GM20431 (cell line): ENCODE results near the gene FCRL4.
"Not testable (repeated sequence)": the region's sequence is repeated elsewhere in the genome, so short reads cannot be mapped to it uniquely, and the experiment has no call there.

Experiments used
- in situ Hi-C: fragments of 300-500 bp; cut with MseI, MboI; formaldehyde crosslinking; loops from one replicate; pipeline ENCODE4 v1.15.0; 2020; ENCODE audit warnings: low sequenced_read_pairs; ENCODE audit not compliant: unreplicated experiment

FCRL4 gene

DNA sequence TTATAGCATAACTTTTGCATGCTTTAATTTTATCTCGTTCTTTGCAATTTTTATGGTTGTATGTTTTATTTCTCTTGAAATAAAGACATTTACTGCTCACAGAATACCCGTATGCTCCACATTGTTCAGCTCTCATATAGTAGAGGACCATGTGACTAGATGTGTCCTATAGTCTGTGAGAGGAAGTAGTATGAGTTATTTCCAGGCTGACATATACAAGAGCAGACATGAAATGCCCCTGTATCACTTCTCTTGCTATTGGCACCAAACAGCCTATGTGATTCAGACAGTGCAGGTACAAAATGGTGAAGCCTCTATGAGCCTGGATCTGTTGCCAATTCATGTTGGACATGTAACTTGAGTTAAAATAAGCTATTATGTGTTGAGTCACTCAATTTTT, 39.8 kb downstream of the FCRL4 start:
- in situ Hi-C loops, result no loop called here

DNA sequence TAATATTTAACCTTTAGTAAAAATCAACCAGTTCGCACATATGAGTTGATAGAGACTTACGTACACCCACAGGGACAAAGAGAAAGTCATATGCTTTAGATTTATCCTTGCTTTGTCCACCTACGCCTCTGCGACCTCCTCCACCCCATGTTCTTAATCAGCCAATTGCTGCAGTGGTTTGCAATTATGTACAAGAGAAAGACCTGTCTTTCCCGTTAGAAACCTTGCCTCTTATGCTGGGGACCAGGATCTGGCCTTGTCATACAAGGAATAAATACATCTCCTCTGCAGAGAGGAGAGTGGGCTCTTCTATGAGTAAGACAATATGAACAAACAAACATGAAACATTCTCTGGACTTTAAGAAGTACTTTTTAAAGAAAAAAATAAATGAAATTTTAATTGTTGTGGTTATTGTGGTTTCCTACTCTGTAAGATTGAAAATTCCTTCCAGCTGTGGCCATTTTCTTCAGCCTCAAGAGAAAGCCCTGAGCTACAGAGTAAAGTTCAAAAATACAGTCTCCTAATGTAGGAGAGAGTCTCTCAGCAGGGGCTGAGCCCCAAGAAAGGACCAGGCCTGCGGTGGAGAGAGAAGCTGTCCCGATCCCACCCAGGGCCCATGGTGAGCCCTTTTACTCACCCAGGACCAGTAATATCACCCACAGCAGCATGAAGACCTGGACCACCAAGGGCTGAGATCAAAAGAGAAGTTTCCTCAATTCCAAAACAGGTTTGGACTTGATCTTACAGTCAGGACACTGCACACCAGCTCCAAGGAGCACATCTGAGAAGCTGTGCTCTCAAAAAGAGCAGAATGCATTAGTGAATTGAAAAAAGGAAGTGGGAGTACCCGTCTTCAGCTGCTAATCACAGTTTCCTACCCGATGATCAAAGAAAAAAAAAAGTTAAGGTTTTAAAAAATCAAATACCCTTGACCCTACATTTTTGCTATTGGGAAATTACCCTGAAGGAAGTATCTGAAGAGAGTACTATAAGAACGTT, 45.9 kb downstream of the FCRL4 start, which contains the start of gene FCRL5:
TSS of gene FCRL5 (minus strand) at position 822 of the 1,000 bp plus-strand sequence. CDS start at position 669, 153 bp downstream.
- in situ Hi-C loops, result no loop called here

DNA sequence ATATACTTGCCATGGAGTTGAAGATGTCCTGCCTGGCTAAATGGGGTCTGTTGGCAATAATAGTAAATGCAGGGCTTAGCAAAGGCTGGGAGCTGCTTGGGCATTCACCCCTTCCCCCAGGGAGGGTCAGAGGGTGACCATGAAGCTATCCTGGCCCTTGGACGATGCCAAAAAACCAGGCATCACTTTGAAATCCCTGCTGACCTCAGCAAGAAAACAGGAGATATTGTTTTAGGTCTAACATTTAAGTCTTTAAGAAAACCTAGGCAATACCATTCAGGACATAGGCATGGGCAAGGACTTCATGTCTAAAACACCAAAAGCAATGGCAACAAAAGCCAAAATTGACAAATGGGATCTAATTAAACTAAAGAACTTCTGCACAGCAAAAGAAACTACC, 49.8 kb downstream of the FCRL4 start:
- in situ Hi-C loops, result not testable (repeated sequence)

DNA sequence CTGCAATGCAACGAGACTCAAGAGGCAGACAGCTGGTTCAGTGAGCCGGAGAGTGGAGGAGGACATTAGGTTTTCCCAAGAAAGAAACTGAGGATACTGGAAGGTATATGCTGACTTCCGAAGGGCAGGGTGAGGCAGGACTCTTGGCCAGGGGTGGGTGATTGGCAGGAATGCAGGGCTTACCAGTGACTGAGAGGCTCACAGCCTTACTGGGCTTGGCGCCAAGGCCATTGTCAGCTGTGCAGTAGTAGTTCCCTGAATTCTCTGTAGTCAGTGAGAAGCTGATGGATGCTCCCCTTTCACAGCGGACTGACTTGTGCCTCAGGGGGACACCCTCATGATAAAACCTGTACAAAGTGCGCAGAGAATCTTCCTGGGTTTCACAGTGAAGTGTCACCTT, 55.2 kb downstream of the FCRL4 start:
- in situ Hi-C loops, result no loop called here

DNA sequence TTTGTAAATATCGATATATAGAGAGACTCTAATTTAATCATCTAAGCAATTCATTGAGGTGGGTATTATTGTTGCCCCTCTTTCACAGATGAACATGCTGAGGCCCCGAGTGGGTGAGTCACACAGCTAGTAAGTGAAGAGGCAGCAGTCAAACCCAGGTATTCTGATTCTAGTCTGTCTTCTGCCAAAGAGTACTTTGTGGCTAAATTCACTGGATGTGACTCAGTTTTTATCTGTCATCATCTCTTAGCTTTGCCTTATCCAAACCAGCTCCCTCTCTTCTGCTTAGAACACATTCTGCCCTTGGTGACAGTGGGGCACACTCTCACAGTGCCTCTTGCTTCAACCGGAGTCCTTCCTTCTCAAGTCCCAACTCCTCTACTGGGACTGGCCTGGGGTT, 57.0 kb downstream of the FCRL4 start:
- in situ Hi-C loops, result no loop called here

DNA sequence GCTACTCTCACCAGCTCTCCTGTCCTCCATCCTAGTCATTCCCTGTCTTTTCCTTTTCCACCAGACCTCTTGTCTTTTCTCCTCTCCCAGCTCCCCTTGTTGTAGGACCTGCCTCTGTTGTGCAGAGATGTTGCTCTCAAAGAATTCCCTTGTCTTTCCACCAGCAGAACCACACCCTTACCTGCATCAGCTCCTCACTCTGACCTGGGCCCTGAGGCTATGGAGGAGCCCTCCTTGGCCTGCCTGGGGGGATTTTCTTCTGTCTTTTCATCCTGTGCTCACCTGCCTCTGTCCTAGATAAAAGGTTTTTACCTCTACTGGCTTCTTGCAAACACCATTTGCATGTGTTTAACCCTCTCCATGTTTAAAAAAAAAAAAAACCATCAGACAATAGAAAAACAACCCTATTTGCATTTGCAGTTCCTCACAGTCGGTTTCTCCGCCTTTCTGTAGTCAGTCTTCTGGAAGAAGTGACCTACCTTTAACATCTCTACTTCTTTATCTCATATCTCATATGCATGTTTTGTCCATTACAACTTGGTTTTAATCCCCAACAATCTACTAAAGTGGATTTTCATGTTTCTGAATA, 57.6 kb downstream of the FCRL4 start:
- in situ Hi-C loops, result no loop called here

DNA sequence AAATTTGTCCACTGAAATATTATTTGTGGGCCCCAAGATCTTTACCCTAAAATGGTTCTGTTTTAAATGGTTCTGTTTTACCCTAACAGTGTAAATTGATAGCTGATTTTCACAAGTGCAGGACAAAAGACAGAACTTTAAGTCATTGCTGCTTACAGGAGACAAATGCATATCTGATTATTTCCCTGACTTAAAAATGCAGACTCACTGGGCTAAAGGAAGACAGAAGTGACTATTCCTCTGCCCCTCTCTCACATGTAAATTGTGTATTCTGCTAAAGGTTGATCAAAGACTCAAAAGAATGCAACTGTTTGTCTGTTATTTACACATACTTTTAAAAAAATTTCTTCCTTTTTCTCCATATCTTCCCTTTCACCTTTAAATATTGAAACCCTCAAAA, 58.3 kb downstream of the FCRL4 start:
- in situ Hi-C loops, result no loop called here

DNA sequence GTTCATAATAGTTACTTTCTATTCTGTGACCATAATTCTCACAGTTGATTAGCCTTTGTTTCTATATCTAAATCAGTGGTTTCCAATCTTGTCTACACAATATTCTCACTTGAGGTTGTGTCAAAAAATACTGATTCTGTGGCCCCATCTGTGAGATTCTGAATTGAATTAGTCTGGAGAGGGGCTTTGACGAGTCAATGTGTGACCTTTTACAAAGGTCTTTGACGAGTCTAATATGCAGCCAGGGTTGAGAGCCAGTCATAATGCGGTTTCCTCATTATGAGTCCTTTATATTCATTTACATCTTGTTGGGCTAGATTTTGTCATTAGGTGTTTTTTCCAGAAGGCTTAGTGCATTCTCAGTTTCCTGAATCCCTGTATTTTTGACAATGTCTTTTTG, 65.3 kb downstream of the FCRL4 start:
- in situ Hi-C loops, result no loop called here

DNA sequence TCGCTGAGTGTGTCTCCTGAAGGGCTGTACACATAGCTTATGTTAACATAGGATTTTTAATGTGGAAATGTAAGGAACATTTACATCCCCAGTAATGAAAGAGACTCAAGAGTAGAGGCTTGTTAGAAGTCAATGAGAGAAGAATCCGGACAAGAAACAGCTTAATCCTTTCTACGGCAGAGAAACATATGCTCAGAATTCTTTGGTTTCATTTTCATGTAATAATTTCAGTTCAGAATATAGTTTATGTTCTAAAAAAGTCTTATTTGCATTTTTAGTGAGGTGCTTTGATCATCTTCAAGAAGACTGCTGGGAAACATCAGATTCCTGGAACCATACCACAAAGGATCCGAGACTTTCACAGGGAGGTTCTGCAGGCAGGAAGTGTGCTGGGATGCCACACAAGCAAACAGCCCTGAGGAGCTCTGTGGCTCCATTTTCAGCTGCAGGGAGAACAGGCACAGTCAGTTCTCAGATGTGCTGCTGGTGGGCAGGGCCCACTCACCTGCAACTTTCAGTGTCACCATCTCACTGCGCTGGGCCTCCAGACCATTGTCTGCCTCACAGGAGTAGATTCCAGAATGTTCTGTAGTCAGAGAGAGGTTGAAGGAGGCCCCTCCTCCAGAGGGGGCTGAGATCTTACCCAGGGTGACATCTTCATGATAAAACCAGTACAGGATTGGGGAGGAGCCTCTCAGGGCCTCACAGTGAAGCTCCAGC, 74.0 kb downstream of the FCRL4 start:
- in situ Hi-C loops, result no loop called here
